RWPE2 (cell line): Measurements from ENCODE around the gene SKP1.

ENCODE experiments used
- ATAC-seq: fragments of 200-7000 bp; cut with Tn5 transposase; 3 replicates; pipeline ENCODE4 v1.9.1; 2021; ENCODE audit warnings: low read depth
- DNase-seq: peaks from one replicate; pipeline ENCODE4 v3.0.0-alpha.2; 2020; ENCODE audit warnings: low spot score
- H3K27ac ChIP-seq: fragments of 450-650 bp; 2 replicates; pipeline ENCODE4 v1.5.1; 2017; ENCODE audit warnings: mild to moderate bottlenecking; ENCODE audit not compliant: poor library complexity, severe bottlenecking
- H3K27me3 ChIP-seq: fragments of 250-450 bp; sonication (Bioruptor Pico); 2 replicates; pipeline ENCODE4 v1.5.1; 2021; ENCODE audit warnings: mild to moderate bottlenecking, moderate library complexity; ENCODE audit not compliant: insufficient read depth, poor library complexity, severe bottlenecking
- H3K36me3 ChIP-seq: fragments of 250-450 bp; sonication (Bioruptor Pico); 2 replicates; pipeline ENCODE4 v1.5.1; 2020; ENCODE audit warnings: low read depth, mild to moderate bottlenecking, moderate library complexity
- H3K4me1 ChIP-seq: fragments of 250-450 bp; sonication (Bioruptor Pico); 2 replicates; pipeline ENCODE4 v1.5.1; 2021; ENCODE audit warnings: mild to moderate bottlenecking, moderate library complexity; ENCODE audit not compliant: insufficient read depth, poor library complexity, severe bottlenecking
- H3K4me3 ChIP-seq: fragments of 250-450 bp; sonication (Bioruptor Pico); 2 replicates; pipeline ENCODE4 v1.5.1; 2021; ENCODE audit warnings: mild to moderate bottlenecking, moderate library complexity; ENCODE audit not compliant: severe bottlenecking
- H3K9me3 ChIP-seq: fragments of 250-450 bp; sonication (Bioruptor Pico); 2 replicates; pipeline ENCODE4 v1.5.1; 2021; ENCODE audit warnings: mild to moderate bottlenecking, moderate library complexity; ENCODE audit not compliant: severe bottlenecking
- TF ChIP-seq, protein P1 (sequence below): fragments of 450-650 bp; IDR thresholded peaks from one replicate; pipeline ENCODE4 v1.5.1; 2017; ENCODE audit warnings: mild to moderate bottlenecking, moderate library complexity; ENCODE audit not compliant: poor library complexity, severe bottlenecking

Gene SKP1

DNA sequence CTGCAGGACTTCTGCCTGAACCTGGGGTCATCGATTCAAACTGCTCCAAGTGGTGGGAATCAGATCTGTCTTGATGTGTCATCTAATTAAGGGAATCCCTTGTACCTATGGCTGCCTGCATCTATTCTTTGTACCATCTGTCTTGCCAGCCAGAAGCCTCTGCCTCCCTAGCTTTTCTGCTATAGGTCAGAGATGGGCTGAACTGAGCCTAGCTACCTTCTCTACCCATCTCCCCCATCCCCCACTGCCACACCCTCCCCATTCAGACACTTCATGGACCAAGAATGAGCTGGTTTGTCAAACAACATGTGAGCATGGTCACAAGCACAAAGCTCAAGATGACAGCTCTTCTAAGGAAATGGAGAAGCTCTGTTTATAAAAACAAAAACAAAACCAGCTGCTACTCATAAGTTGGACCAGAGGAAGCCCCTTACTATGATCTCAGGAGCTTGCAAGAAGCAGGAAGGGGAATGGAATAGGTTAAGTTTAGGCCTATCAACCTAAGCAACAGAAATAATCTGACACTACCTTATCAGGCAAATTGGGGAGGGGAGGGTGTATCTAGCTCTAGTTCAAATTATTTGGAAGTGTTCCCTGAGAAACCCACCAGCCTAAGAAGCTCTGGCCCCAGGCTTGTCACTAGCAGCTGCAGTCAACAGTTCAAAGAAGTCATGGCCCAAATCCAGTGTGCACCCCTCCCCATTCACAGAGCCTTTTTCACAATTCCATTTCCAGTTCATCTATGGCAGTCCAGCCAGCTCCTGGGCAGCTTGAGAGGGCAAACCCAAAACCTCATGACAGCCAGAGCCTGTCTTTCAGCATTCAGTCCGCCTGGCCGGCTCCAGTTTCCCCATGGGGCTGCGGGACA is 29.9 kb downstream of the SKP1 start:
- Histone ChIP-seq H3K9me3 (no peaks in the 10 kb centered on the region), H3K4me1 (peaks cover 4% of the 10 kb centered on the region), H3K36me3 (peaks cover 70% of the 10 kb centered on the region), H3K4me3 (no peak overlapping the region), H3K27ac (no peak overlapping the region), H3K27me3 (no peaks in the 10 kb centered on the region)
- DNase-seq: no peak
- TF ChIP-seq, protein P1, sequence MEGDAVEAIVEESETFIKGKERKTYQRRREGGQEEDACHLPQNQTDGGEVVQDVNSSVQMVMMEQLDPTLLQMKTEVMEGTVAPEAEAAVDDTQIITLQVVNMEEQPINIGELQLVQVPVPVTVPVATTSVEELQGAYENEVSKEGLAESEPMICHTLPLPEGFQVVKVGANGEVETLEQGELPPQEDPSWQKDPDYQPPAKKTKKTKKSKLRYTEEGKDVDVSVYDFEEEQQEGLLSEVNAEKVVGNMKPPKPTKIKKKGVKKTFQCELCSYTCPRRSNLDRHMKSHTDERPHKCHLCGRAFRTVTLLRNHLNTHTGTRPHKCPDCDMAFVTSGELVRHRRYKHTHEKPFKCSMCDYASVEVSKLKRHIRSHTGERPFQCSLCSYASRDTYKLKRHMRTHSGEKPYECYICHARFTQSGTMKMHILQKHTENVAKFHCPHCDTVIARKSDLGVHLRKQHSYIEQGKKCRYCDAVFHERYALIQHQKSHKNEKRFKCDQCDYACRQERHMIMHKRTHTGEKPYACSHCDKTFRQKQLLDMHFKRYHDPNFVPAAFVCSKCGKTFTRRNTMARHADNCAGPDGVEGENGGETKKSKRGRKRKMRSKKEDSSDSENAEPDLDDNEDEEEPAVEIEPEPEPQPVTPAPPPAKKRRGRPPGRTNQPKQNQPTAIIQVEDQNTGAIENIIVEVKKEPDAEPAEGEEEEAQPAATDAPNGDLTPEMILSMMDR: no peak
- no peak for ATAC-seq

DNA sequence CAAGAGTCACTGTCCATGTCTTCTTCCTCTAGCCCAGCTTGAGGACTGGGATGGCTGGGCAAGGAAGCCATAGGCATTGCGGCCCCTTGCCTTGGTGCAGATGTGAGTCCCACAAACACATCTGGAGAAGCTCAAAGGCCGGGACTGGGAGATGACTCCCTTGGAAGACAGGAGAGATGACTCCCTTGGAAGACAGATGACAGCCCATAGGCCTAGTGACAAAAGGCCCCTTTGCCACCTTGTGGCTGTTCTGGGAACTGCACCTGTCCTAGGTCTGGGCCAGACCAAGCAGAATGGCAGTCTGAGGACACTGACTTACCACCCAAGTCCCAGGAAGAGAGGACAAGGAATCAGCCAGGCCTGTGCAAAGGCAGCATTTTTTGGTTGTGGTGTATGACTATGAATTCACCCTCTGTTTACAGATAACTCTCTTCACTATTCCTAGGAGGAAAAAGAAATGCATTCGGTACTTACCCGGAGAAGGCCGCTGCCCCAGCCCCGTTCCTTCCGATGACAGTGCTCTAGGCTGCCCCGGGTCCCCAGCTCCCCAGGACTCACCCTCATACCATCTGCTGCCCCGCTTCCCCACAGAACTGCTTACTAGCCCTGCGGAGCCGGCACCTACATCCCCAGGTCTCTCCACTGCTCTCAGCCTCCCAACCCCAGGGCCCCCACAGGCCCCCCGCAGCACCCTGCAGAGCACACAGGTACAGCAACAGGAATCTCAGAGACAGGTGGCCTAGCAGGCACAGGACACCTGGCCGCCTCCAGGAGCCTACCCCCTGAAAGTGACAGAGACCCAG is 30.8 kb downstream of the SKP1 start:
- Histone ChIP-seq H3K36me3 (peaks cover 61% of the 10 kb centered on the region), H3K4me3 (no peak overlapping the region), H3K27ac (no peak overlapping the region), H3K27me3 (no peaks in the 10 kb centered on the region), H3K9me3 (no peaks in the 10 kb centered on the region), H3K4me1 (peaks cover 5% of the 10 kb centered on the region)
- TF ChIP-seq, protein P1: peak; percentile 90
- ATAC-seq (peak; percentile 77), DNase-seq (no peak)

DNA sequence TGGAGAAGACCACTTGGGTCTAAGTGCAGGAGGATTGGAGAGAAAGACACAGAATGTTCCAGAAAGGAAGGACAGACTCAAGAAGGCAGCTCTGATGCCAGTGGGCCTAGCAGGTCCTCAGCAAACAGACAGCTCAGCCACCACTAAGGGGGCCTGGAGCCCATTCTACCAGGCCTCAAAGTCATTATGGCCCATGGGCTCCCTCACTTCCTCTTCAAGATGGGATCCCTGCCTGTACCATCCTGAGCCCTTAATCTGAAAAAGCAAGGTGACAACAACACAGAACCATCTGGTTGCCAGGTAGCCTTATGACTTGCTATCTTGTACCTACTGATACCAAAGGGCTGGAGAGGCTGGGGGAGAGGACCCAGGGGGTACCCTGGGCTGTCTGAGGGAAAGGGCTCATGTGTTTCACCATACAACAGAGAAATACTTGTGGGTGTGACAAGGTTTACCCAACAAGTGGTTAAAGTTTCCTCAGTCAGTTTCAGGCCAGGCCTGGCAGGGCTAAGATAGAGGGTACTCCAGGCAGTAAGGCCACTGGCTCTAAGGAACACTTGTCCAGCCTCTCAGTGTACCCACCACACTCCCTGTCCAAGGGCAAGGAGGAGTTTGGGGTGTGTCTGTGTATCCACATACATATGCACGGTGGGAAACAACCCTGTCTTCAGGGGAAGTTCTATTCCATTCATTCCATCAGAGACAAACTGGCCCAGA is 31.6 kb downstream of the SKP1 start:
- Histone ChIP-seq H3K27ac (no peak overlapping the region), H3K27me3 (no peaks in the 10 kb centered on the region), H3K4me1 (peaks cover 8% of the 10 kb centered on the region), H3K36me3 (peaks cover 55% of the 10 kb centered on the region), H3K4me3 (no peak overlapping the region), H3K9me3 (no peaks in the 10 kb centered on the region)
- DNase-seq (no peak), ATAC-seq (no peak)
- TF ChIP-seq, protein P1: no peak

DNA sequence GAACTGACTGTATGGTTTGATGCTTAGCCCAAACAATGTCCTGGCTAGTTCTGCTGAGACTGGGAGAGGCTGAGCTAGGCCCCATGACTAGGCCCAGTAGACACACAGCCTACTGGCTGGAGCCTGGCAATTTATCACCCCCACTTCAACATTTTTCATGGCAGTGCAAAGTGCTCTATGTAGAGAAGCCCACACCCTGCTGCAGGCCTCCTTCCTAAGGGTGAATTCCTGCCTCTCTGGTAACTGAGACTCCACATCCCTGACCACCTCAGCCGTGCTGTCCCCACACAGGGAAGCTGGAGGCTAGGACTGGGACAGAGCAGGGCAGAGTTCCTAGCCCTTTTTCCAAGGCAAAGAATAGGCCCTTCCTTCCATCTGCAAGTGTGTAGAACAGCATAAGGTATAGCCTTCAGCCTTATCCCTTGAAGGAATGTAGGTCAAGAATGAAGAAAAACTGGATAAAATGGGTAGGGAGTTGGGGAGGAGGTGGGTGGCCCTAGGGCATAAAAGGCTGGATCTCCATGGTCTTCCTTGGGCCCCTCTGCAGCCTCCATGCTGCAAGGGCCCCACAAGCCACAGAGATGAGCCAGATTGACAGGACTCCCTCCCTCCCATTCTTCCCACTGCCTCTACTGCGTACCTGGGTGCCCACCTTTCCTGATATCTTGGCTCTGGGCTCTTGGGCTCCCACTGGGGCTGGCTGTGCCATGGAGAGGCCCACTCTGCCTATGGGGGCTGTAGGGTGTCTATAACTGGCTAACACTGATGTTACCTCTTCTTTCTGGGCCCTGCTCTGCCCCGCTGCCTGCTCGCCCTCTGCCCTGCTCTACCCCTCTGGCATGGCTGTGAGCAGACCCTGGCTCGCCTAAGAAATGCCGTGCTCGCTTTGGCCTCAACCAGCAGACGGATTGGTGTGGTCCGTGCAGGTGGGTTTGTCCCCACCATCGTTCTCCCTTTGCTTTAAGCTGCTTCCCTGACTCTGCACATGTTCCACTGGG is 32.5 kb downstream of the SKP1 start:
- no peak for DNase-seq
- Histone ChIP-seq H3K9me3 (no peaks in the 10 kb centered on the region), H3K4me3 (no peak overlapping the region), H3K36me3 (peaks cover 57% of the 10 kb centered on the region), H3K4me1 (peaks cover 5% of the 10 kb centered on the region), H3K27me3 (no peaks in the 10 kb centered on the region), H3K27ac (no peak overlapping the region)
- TF ChIP-seq, protein P1: no peak
- ATAC-seq: no peak
